WTC11 (cell line): Measurements from ENCODE around the gene CRADD.

Source experiments
- TF ChIP-seq, protein P1 (sequence below): fragments of 200-600 bp; IDR thresholded peaks from 2 replicates; pipeline ENCODE4 v1.8.0; 2022; ENCODE audit warnings: antibody characterized with exemption
- TF ChIP-seq, protein P2 (sequence below): sonication (generic); formaldehyde crosslinking; conservative IDR thresholded peaks from 2 replicates; pipeline ENCODE4 v1.8.1; 2023; ENCODE audit warnings: mild to moderate bottlenecking, low read depth, missing genetic modification reagents, moderate library complexity

DNA sequence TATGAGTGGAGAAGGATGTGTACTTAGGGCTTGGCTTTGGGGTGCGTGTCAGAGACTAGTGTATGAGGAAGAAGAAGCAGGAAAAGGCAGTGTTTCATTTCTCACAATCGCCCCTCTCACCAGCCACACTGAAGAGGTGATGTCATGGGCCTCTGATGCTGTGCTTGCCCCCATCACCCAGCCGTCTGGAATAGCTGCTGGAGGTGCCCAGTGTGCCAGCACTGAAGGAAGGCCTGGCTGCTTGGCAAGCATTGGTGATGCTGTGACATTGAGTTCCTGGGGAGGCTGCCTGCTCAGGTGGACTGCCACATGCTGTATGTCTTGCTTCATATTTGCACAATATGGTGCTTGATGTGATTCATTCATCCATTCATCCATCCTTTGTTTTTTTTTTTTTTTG lies 56.2 kb downstream of the CRADD start:
- TF ChIP-seq, protein P1, sequence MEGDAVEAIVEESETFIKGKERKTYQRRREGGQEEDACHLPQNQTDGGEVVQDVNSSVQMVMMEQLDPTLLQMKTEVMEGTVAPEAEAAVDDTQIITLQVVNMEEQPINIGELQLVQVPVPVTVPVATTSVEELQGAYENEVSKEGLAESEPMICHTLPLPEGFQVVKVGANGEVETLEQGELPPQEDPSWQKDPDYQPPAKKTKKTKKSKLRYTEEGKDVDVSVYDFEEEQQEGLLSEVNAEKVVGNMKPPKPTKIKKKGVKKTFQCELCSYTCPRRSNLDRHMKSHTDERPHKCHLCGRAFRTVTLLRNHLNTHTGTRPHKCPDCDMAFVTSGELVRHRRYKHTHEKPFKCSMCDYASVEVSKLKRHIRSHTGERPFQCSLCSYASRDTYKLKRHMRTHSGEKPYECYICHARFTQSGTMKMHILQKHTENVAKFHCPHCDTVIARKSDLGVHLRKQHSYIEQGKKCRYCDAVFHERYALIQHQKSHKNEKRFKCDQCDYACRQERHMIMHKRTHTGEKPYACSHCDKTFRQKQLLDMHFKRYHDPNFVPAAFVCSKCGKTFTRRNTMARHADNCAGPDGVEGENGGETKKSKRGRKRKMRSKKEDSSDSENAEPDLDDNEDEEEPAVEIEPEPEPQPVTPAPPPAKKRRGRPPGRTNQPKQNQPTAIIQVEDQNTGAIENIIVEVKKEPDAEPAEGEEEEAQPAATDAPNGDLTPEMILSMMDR, result no peak
- TF ChIP-seq, protein P2, sequence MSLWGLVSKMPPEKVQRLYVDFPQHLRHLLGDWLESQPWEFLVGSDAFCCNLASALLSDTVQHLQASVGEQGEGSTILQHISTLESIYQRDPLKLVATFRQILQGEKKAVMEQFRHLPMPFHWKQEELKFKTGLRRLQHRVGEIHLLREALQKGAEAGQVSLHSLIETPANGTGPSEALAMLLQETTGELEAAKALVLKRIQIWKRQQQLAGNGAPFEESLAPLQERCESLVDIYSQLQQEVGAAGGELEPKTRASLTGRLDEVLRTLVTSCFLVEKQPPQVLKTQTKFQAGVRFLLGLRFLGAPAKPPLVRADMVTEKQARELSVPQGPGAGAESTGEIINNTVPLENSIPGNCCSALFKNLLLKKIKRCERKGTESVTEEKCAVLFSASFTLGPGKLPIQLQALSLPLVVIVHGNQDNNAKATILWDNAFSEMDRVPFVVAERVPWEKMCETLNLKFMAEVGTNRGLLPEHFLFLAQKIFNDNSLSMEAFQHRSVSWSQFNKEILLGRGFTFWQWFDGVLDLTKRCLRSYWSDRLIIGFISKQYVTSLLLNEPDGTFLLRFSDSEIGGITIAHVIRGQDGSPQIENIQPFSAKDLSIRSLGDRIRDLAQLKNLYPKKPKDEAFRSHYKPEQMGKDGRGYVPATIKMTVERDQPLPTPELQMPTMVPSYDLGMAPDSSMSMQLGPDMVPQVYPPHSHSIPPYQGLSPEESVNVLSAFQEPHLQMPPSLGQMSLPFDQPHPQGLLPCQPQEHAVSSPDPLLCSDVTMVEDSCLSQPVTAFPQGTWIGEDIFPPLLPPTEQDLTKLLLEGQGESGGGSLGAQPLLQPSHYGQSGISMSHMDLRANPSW (CRISPR knock-in tag), result no peak
